GM20431 (cell line): ENCODE results near the gene IRX3.
"Not testable (repeated sequence)": the region's sequence is repeated elsewhere in the genome, so short reads cannot be mapped to it uniquely, and the experiment has no call there.

Experiments used
- in situ Hi-C: fragments of 300-500 bp; cut with MseI, MboI; formaldehyde crosslinking; loops from one replicate; pipeline ENCODE4 v1.15.0; 2020; ENCODE audit warnings: low sequenced_read_pairs; ENCODE audit not compliant: unreplicated experiment

The IRX3 gene

GRCh38 chr16:54280751-54281150, 5.8 kb downstream of the IRX3 start:
- in situ Hi-C loops = no loop called here

GRCh38 chr16:54277845-54278703, 8.5 kb downstream of the IRX3 start:
- in situ Hi-C loops = no loop called here

- in situ Hi-C loops = no loop called here
These were observed 10.6 kb downstream of the IRX3 start for GRCh38 chr16:54275956-54276355.

GRCh38 chr16:54273566-54273965, 13.0 kb downstream of the IRX3 start:
- in situ Hi-C loops = no loop called here

GRCh38 chr16:54270711-54271110, 15.9 kb downstream of the IRX3 start:
- in situ Hi-C loops = no loop called here

- in situ Hi-C loops = no loop called here
These were observed 17.1 kb downstream of the IRX3 start for GRCh38 chr16:54269461-54269860.

- in situ Hi-C loops = no loop called here
These were observed 17.8 kb downstream of the IRX3 start for GRCh38 chr16:54268766-54269165.

- in situ Hi-C loops = no loop called here
These were observed 18.2 kb downstream of the IRX3 start for GRCh38 chr16:54268340-54268739.

GRCh38 chr16:54266363-54266955, 20.1 kb downstream of the IRX3 start:
- in situ Hi-C loops = no loop called here

- in situ Hi-C loops = no loop called here
These were observed 20.9 kb downstream of the IRX3 start for GRCh38 chr16:54265575-54266107.

GRCh38 chr16:54253118-54253517, 33.5 kb downstream of the IRX3 start:
- in situ Hi-C loops = no loop called here

GRCh38 chr16:54248863-54249710, 37.5 kb downstream of the IRX3 start:
- in situ Hi-C loops = no loop called here

- in situ Hi-C loops = not testable (repeated sequence)
These were observed 38.9 kb downstream of the IRX3 start for GRCh38 chr16:54247705-54248104.

GRCh38 chr16:54246454-54246821, 40.1 kb downstream of the IRX3 start:
- in situ Hi-C loops = no loop called here

GRCh38 chr16:54245788-54246453, 40.7 kb downstream of the IRX3 start:
- in situ Hi-C loops = no loop called here

- in situ Hi-C loops = no loop called here
These were observed 42.3 kb downstream of the IRX3 start for GRCh38 chr16:54244061-54244886.

GRCh38 chr16:54243202-54243601, 43.4 kb downstream of the IRX3 start:
- in situ Hi-C loops = no loop called here

- in situ Hi-C loops = no loop called here
These were observed 44.4 kb downstream of the IRX3 start for GRCh38 chr16:54242199-54242598.

GRCh38 chr16:54241525-54241924, 45.1 kb downstream of the IRX3 start:
- in situ Hi-C loops = no loop called here
